ENCODE results near the gene TGFBR3.

The TGFBR3 gene

GRCh38 chr1:91696321-91696720, 189.6 kb downstream of the TGFBR3 start:
- TF ChIP-seq, protein P1, sequence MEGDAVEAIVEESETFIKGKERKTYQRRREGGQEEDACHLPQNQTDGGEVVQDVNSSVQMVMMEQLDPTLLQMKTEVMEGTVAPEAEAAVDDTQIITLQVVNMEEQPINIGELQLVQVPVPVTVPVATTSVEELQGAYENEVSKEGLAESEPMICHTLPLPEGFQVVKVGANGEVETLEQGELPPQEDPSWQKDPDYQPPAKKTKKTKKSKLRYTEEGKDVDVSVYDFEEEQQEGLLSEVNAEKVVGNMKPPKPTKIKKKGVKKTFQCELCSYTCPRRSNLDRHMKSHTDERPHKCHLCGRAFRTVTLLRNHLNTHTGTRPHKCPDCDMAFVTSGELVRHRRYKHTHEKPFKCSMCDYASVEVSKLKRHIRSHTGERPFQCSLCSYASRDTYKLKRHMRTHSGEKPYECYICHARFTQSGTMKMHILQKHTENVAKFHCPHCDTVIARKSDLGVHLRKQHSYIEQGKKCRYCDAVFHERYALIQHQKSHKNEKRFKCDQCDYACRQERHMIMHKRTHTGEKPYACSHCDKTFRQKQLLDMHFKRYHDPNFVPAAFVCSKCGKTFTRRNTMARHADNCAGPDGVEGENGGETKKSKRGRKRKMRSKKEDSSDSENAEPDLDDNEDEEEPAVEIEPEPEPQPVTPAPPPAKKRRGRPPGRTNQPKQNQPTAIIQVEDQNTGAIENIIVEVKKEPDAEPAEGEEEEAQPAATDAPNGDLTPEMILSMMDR (conservative IDR thresholded peaks at IDR 0.05; ENCODE audit: control insufficient read depth, insufficient read depth, low read depth, low read length) = no peak
- peak; percentile 36 for DNase-seq (ENCODE audit: low read depth)
- no peak overlapping the region for H3K4me3 ChIP-seq (ENCODE audit: control insufficient read depth, low read depth, low read length)

DNA sequence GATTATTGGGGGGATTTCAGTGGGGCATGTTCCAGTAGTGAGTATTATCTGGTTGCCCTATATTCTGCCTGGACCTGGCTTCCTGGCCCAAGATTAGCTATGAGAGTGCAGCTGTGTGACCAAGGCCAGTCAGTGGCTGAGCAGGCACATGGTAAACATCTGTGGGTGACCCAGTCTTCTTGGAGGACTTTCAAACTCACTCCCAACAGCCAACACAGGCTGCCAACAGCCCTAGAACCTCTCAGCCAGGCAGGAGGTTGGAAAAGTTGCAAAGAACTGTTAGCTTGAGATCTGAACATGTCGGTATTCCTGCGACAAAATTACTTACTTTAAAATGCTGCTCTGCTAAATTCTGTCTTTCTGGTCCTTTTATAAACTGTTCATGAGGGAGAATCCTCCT, 192.4 kb downstream of the TGFBR3 start:
- peak; percentile 90 for DNase-seq (ENCODE audit: low read depth)
- no peak overlapping the region for H3K4me3 ChIP-seq (ENCODE audit: control insufficient read depth, low read depth, low read length)

DNA sequence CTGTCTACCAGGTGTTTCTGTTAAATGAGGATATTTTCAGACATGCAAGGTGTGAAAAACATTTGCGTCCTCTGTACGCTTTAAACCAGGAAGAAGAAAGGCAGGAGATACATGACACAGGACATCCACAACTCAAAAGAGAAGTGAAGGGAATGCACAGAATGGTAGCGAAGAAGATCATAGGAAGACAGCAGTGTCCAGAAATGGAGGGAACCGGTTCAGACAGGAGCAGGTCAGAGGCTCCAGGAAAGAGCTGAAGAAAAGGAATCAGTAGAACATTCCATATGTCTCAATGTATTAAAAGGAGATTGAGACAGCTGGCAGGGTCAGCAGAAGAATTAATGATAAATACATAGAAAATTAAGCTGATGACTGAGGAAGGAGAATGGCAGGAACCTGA, 194.4 kb downstream of the TGFBR3 start:
- no peak overlapping the region for H3K4me3 ChIP-seq (ENCODE audit: control insufficient read depth, low read depth, low read length)
- TF ChIP-seq, protein P1 (conservative IDR thresholded peaks at IDR 0.05; ENCODE audit: control insufficient read depth, insufficient read depth, low read depth, low read length) = no peak
- DNase-seq (ENCODE audit: low read depth) = no peak

More for the DNA sequence above, 192.4 kb downstream of the TGFBR3 start:
- TF ChIP-seq, protein P1 (conservative IDR thresholded peaks at IDR 0.05; ENCODE audit: control insufficient read depth, insufficient read depth, low read depth, low read length) = no peak

- H3K4me3 ChIP-seq (ENCODE audit: control insufficient read depth, low read depth, low read length) = no peak overlapping the region
- DNase-seq (ENCODE audit: low read depth) = no peak
- TF ChIP-seq, protein P1 (conservative IDR thresholded peaks at IDR 0.05; ENCODE audit: control insufficient read depth, insufficient read depth, low read depth, low read length) = no peak
Observed at GRCh38 chr1:91689641-91690481, 196.1 kb downstream of the TGFBR3 start.

DNA sequence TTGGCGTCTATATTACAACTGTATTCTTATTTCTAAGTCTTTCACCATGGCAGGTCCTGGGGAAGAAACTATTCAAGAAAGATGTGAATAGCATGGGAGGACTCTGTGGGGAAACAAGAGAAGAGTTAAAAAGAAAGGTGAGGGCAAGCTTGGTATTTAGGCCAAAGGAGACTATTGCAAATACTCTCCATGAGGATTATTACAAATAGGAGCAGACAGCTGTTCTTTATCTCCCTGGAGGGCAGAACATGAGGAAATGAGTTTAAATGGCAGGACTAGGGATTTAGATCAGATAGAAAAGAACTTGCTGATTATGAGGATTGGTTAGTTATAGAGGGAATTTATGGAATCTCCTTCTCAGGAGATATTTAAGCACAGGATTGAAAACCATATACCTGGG, 198.5 kb downstream of the TGFBR3 start:
- DNase-seq (ENCODE audit: low read depth) = peak; percentile 53
- no peak overlapping the region for H3K4me3 ChIP-seq (ENCODE audit: control insufficient read depth, low read depth, low read length)
- TF ChIP-seq, protein P1 (conservative IDR thresholded peaks at IDR 0.05; ENCODE audit: control insufficient read depth, insufficient read depth, low read depth, low read length) = no peak

- no peak overlapping the region for H3K4me3 ChIP-seq (ENCODE audit: control insufficient read depth, low read depth, low read length)
- TF ChIP-seq, protein P1 (conservative IDR thresholded peaks at IDR 0.05; ENCODE audit: control insufficient read depth, insufficient read depth, low read depth, low read length) = no peak
- DNase-seq (ENCODE audit: low read depth) = peak; percentile 22
Observed at GRCh38 chr1:91685994-91686393, 200.0 kb downstream of the TGFBR3 start.
